Left ventricle myocardium inferior (tissue), 1 donor: ENCODE data around the gene PPP6R3. TPM values are rescaled to one million over a fixed set of nuclear protein-coding genes. Genes with fewer than 3 reads are reported as not detected.
"Not testable (repeated sequence)": the region's sequence is repeated elsewhere in the genome, so short reads cannot be mapped to it uniquely, and the experiment has no call there.

Experiments used
- DNase-seq: peaks from one replicate; pipeline ENCODE4 v3.0.0-alpha.2; 2020
- H3K27ac ChIP-seq: fragments of 200-600 bp; replicated peaks from 2 replicates; pipeline ENCODE4 v1.8.0; 2021
- H3K27me3 ChIP-seq: fragments of 200-600 bp; 2 replicates; pipeline ENCODE4 v1.8.0; 2021; ENCODE audit warnings: low read depth
- H3K36me3 ChIP-seq: fragments of 200-600 bp; 2 replicates; pipeline ENCODE4 v1.8.0; 2021
- H3K4me1 ChIP-seq: fragments of 200-600 bp; 2 replicates; pipeline ENCODE4 v1.8.0; 2021
- H3K4me3 ChIP-seq: fragments of 200-600 bp; 2 replicates; pipeline ENCODE4 v1.8.0; 2021; ENCODE audit warnings: mild to moderate bottlenecking, moderate library complexity
- H3K9me3 ChIP-seq: fragments of 200-600 bp; replicated peaks from 2 replicates; pipeline ENCODE4 v1.8.0; 2021
- CTCF ChIP-seq: fragments of 200-600 bp; IDR thresholded peaks from 2 replicates; pipeline ENCODE4 v1.8.0; 2021; ENCODE audit warnings: antibody characterized with exemption, mild to moderate bottlenecking, borderline replicate concordance
- intact Hi-C: fragments of 100-400 bp; cut with micrococcal nuclease; formaldehyde crosslinking; loops from one replicate; pipeline ENCODE4 v1.11.0; 2022
- total RNA-seq: library from RNA; stranded (reverse); fragmentation: NEBNext Ultra II Directional; extraction: Animal tissue kit (Norgen Biotek cat#: 25700); gene quantifications from one replicate; pipeline ENCODE4 v1.2.1, GENCODE V29; 2021
- donor health status: DM: no; HTN: yes; CAD: no; lungs with severe emphysema.

The PPP6R3 gene
- total RNA-seq, 1 donor from 2014 or later: 78.8 TPM

GRCh38 chr11:68639322-68639721 lies 178.8 kb downstream of the PPP6R3 start:
- DNase-seq, intact Hi-C loops, H3K36me3 ChIP-seq, H3K9me3 ChIP-seq, H3K27ac ChIP-seq, H3K27me3 ChIP-seq, H3K4me1 ChIP-seq, H3K4me3 ChIP-seq: not testable (repeated sequence)

GRCh38 chr11:68641880-68642279 lies 181.3 kb downstream of the PPP6R3 start:
- DNase-seq: no peak
- no peak overlapping the region for H3K4me3 ChIP-seq
- no peak overlapping the region for H3K27ac ChIP-seq
- H3K27me3 ChIP-seq: peaks cover 11% of the 10 kb centered on the region
- H3K36me3 ChIP-seq: no peaks in the 10 kb centered on the region
- no peaks in the 10 kb centered on the region for H3K4me1 ChIP-seq
- no peak for TF ChIP-seq CTCF
- intact Hi-C loops: no loop called here
- H3K9me3 ChIP-seq: peaks cover 12% of the 10 kb centered on the region

GRCh38 chr11:68643585-68643984 lies 183.0 kb downstream of the PPP6R3 start:
- intact Hi-C loops: no loop called here
- no peak overlapping the region for H3K4me3 ChIP-seq
- no peak for DNase-seq
- peaks cover 21% of the 10 kb centered on the region for H3K9me3 ChIP-seq
- no peaks in the 10 kb centered on the region for H3K4me1 ChIP-seq
- no peak for TF ChIP-seq CTCF
- no peak overlapping the region for H3K27ac ChIP-seq
- H3K27me3 ChIP-seq: peaks cover 23% of the 10 kb centered on the region
- H3K36me3 ChIP-seq: no peaks in the 10 kb centered on the region

GRCh38 chr11:68646832-68647231 lies 186.3 kb downstream of the PPP6R3 start:
- H3K4me1 ChIP-seq: no peaks in the 10 kb centered on the region
- no peaks in the 10 kb centered on the region for H3K36me3 ChIP-seq
- intact Hi-C loops: no loop called here
- H3K4me3 ChIP-seq: no peak overlapping the region
- H3K27me3 ChIP-seq: peaks cover 54% of the 10 kb centered on the region
- TF ChIP-seq CTCF: no peak
- no peak for DNase-seq
- no peak overlapping the region for H3K27ac ChIP-seq
- H3K9me3 ChIP-seq: peaks cover 21% of the 10 kb centered on the region

- H3K4me1 ChIP-seq: no peaks in the 10 kb centered on the region
- H3K9me3 ChIP-seq: peaks cover 26% of the 10 kb centered on the region
- no peak for TF ChIP-seq CTCF
- no peak overlapping the region for H3K27ac ChIP-seq
- no peak overlapping the region for H3K4me3 ChIP-seq
- DNase-seq: no peak
- intact Hi-C loops: no loop called here
- H3K36me3 ChIP-seq: no peaks in the 10 kb centered on the region
- peaks cover 73% of the 10 kb centered on the region for H3K27me3 ChIP-seq
These were observed 189.5 kb downstream of the PPP6R3 start for GRCh38 chr11:68649851-68650555.

GRCh38 chr11:68650801-68651200 lies 190.2 kb downstream of the PPP6R3 start:
- DNase-seq: no peak
- no peak for TF ChIP-seq CTCF

More at GRCh38 chr11:68650801-68651200, 190.2 kb downstream of the PPP6R3 start:
- Histone ChIP-seq H3K36me3 (no peaks in the 10 kb centered on the region), H3K9me3 (peaks cover 33% of the 10 kb centered on the region), H3K27ac (no peak overlapping the region), H3K4me3 (no peak overlapping the region), H3K27me3 (peaks cover 81% of the 10 kb centered on the region), H3K4me1 (no peaks in the 10 kb centered on the region)
- intact Hi-C loops: no loop called here
